ENCODE measurements around the gene MED8. TPM values are rescaled to one million over a fixed set of nuclear protein-coding genes. Genes with fewer than 3 reads are reported as not detected.

Gene MED8
- total and polyA plus RNA-seq, 12 donors = 10.5 to 32.4 (median 13.9) TPM

- peak; percentile 41 to 42 for DNase-seq
- Histone ChIP-seq H3K27me3 (no peaks in the 10 kb centered on the region), H3K4me3 (peak overlapping the region; percentile 8 to 67 (median 59)), H3K4me1 (peaks cover 1 to 49% (median 17%) of the 10 kb centered on the region in 9 donors), H3K9me3 (no peaks in the 10 kb centered on the region), H3K27ac (peak overlapping the region; percentile 85 to 98 (median 91)), H3K36me3 (no peaks in the 10 kb centered on the region)
- ATAC-seq = peak in 7 of 8 donors; percentile 24 to 72 (median 46)
- WGBS, 2 donors = 35 to 46% methylated on average over 11 of the region's 11 CpGs
- intact Hi-C loops (cut with DNase I) = loop anchor here in 3 of 10 donors (5.0 kb wide), 3 partner anchors 47 to 112 kb away; partner anchors contain the start of gene TIE1 (in 1 of the 3)
- no peak for TF ChIP-seq CTCF (IDR thresholded peaks at IDR 0.05)
Measured at GRCh38 chr1:43349594-43350306, 39.9 kb downstream of the MED8 start.

DNA sequence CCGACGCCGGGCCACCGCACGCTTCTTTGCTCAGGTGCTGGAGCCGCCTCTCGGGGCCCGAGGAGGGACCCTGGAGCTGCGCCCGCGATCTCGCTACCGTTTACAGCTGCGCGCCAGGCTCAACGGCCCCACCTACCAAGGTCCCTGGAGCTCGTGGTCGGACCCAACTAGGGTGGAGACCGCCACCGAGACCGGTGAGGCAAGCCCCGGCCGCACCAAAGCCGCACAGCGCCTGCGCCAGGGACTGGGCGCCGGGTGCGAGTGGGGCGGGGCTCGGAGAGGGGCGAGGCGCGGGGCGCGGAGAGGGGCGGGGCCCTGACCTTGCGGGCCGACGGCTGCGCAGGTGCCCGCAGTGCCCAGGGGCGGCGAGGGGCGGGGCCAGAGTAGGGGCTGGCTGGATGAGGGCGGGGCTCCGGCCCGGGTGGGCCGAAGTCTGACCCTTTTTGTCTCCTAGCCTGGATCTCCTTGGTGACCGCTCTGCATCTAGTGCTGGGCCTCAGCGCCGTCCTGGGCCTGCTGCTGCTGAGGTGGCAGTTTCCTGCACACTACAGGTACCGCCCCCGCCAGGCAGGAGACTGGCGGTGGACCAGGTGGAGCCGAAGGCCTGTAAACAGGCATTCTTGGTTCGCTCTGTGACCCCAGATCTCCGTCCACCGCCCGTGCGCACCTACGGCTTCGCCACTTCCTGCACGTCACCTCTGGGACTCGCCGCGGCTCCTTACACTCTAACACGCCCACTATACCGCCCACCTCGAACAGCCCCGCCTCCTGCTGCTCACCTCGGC lies 40.6 kb downstream of the MED8 start:
- peak; percentile 87 for DNase-seq
- Histone ChIP-seq H3K4me1 (peaks cover 4 to 57% (median 22%) of the 10 kb centered on the region in 9 donors), H3K4me3 (peak overlapping the region; percentile 8 to 67 (median 59)), H3K27ac (peak overlapping the region; percentile 85 to 98 (median 91)), H3K36me3 (no peaks in the 10 kb centered on the region), H3K27me3 (no peaks in the 10 kb centered on the region), H3K9me3 (no peaks in the 10 kb centered on the region)
- intact Hi-C loops (cut with DNase I) = loop anchor here in 3 of 10 donors (5.0 kb wide), 3 partner anchors 47 to 112 kb away; partner anchors contain the start of gene TIE1 (in 1 of the 3)
- peak in 1 of 9 donors; percentile 11 for TF ChIP-seq CTCF (IDR thresholded peaks at IDR 0.05)
- ATAC-seq = peak; percentile 84 to 95 (median 90)
- 1 to 5% methylated on average over 71 to 72 of the region's 72 CpGs for WGBS, 2 donors

GRCh38 chr1:43348343-43348808 lies 41.2 kb downstream of the MED8 start:
- H3K27ac ChIP-seq = peak overlapping the region; percentile 85 to 98 (median 91)
- peak; percentile 2 to 17 (median 6) for ATAC-seq
- 13 to 19% methylated on average over 22 of the region's 22 CpGs for WGBS, 2 donors
- H3K9me3 ChIP-seq = no peaks in the 10 kb centered on the region
- H3K27me3 ChIP-seq = no peaks in the 10 kb centered on the region
- peak overlapping the region; percentile 8 to 67 (median 59) for H3K4me3 ChIP-seq
- no peak for DNase-seq
- intact Hi-C loops (cut with DNase I) = loop anchor here in 3 of 10 donors (5.0 kb wide), 3 partner anchors 46 to 111 kb away; partner anchors contain the start of gene TIE1 (in 1 of the 3)
- no peaks in the 10 kb centered on the region for H3K36me3 ChIP-seq
- TF ChIP-seq CTCF (IDR thresholded peaks at IDR 0.05) = no peak
- H3K4me1 ChIP-seq = peaks cover 10 to 63% (median 26%) of the 10 kb centered on the region in 9 donors

- Histone ChIP-seq H3K4me1 (peaks cover 10 to 66% (median 28%) of the 10 kb centered on the region in 9 donors), H3K27me3 (no peaks in the 10 kb centered on the region), H3K4me3 (no peak overlapping the region), H3K36me3 (no peaks in the 10 kb centered on the region), H3K27ac (peak overlapping the region in 9 of 10 donors; percentile 80 to 98 (median 89)), H3K9me3 (no peaks in the 10 kb centered on the region)
- TF ChIP-seq CTCF (IDR thresholded peaks at IDR 0.05) = no peak
- intact Hi-C loops (cut with DNase I) = loop anchor here in 3 of 10 donors (5.0 kb wide), 3 partner anchors 44 to 109 kb away; partner anchors contain the start of gene TIE1 (in 1 of the 3)
- DNase-seq (no peak), ATAC-seq (no peak)
- WGBS, 2 donors = 79 to 82% methylated on average over 5 of the region's 5 CpGs
Measured at GRCh38 chr1:43346636-43347035, 43.0 kb downstream of the MED8 start.
